Stimulated activated CD8-positive, alpha-beta memory T cell treated with anti-CD3 and anti-CD28 coated beads, Interleukin-15, amount 100 ng/mL, for 4 hours (primary cell): ENCODE measurements around the gene LIN7B.
"Not testable (repeated sequence)": the region's sequence is repeated elsewhere in the genome, so short reads cannot be mapped to it uniquely, and the experiment has no call there.

ENCODE experiments used
- DNase-seq, 2 donors: peaks; one replicate each; pipeline ENCODE4 v3.0.0-alpha.2; 2020; ENCODE audit warnings: low read depth in 2 of 2

The LIN7B gene

DNA sequence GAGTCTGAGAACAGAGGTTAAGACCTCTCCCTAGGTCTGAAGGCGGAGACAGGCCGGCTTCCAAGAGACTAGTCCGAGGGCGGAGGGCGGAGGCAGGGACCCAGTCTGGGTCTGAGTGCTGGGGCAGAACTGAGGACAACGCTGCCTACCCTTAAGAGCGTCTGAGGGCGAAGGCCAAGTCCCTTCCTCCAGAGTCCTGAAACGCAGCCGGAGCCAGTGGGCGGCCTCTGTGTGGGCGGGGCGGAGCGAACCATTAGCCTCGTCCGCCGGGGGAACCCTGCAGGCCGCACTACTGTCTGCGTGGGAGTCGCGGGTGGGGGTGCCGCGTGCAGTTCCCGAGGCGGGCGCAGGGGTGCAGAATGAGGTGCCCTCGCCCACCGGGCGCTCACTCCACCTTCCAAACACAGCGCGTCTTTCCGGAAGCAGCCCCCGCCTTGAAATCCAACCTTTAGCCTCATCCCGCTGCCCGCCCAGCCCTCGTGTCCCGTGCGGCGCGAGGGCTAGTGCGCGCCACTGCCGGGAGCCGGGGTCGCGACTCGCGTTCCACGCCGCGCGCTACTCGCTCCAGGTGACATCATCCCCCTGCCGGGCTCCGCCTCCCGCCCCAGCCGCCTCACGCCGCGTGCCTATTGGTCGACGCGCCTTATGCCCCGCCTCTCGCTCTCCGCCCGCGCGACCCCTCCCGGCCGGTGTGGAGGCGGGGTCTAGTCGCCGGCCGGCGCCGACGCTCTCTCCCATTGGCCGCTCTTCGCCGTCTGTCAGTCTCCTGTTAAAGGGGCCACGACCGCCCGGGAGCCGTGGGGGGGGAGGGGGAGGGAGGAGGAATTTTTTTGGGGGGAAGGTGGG lies 4.6 kb downstream of the LIN7B start, which contains the start of gene C19orf73:
C19orf73 (minus strand) TSS at position 579 of the 846 bp plus-strand sequence; CDS start at position 458, 121 bp downstream.
- DNase-seq, result peak; percentile 91 to 93

DNA sequence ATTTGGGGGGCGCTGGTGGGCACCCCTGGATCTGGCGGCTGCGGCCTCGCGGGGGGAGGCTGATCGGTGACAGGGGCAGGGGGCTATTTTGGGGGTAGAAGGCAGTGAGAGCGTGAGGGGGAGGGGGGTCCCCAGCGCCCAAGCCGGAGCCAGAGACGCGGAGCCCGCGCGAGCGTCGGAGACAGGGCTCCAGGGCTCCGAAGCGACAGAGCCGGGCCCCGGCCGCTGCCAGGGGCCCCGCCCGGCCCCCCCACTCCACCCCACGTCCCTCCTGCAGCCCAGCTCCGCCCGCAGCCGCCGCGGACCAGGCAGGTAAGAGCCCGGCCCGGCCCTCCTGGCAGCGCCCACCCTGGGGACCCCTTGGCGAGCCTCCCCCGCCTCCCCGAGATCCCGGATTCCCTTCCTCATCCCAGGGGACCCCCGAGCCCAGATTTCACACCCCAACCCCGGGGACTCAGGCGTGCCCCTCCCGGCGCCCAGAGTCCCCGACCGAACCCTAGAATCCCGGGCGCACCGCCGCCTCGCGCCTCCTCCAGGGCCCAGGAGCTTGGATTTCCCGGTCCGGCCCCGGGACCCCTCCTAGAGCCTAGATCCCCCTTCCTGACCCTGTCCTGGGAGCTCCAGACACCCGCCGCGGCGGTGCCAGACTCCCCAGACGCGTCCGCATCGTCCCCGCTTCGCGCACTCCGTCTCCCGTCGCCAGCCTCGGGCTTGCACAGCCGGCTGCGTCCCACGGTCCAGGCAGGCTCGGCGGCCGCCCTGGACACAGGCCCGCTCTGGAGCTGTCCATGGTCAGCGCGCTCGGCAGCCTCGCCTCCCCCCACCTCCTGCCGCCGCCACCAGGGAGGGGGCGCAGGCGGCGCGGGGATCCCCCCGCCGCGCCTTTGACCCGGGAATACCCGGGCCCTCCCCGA lies 5.5 kb downstream of the LIN7B start, which contains the start of gene PPFIA3:
PPFIA3 (plus strand) TSS at position 134 of the 914 bp plus-strand sequence. CDS start 8,330 bp downstream, outside the sequence.
- DNase-seq, result no peak

DNA sequence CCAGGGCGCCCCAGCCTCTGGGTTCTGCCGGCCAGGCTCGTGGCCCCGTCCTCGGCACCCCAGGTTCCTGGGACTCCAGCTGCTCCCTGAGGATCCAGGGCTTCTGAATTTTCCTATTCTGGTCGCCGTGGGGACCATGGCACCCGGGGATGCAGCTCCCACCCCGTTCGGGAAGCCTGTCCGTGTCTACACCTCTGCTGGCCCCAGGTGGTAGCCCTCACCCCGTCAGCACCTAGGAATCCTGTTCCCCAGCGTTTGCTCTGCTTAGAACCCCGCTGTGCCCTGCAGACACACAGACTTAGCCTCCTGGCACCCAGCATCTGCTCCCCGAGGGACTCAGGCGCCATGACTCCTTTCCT lies 6.1 kb downstream of the LIN7B start:
- no peak for DNase-seq

DNA sequence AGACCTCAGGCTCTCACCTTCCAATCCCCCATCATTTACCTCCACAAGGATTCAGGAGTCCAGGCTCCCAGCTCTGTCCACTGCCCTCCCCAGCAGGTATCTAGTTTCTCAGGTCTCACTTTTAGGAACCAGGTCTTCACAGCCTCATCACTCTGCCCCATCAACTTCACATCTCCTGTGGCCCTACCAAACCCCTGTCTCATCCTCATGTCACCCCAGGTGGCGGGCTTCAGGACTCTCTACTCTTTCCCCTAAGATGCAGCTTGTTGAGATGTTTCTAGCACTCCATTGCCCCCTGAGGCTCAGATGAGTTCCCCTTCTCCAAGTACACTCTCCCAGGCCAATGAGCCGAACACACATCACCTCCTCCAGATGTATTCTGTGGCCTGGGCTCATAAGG lies 6.7 kb downstream of the LIN7B start:
- DNase-seq, result no peak

DNA sequence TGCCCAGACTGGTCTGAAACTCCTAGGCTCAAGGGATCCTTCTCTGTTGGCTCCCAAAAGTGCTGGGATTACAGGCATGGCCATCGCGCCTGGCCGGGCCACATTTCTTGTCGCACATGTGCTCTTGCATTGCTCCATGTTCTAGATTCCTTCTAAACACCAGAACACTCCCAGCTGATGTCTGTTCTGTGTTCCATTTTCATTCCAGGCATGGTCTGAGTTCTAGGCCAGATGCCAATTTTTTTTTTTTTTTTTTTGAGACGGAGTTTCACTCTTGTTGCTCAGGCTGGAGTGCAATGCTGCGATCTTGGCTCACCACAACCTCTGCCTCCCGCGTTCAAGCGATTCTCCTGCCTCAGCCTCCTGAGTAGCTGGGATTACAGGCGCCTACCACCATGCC lies 7.7 kb downstream of the LIN7B start:
- DNase-seq, result not testable (repeated sequence)

DNA sequence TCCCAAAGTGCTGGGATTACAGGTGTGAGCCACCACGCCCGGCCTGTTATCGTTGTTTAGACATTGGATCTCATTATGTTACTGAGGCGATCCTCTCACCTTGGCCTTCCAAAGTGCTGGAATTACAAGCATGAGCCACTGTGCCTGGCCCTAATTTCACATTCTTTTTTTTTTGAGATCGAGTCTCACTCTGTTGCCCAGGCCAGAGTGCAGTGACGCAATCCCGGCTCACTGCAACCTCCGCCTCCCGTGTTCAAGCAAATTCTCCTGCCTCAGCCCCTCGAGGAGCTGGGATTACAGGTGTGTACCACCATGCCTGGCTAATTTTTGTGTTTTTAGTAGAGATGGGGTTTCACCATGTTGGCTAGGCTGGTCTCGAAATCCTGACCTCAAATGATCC lies 9.1 kb downstream of the LIN7B start:
- not testable (repeated sequence) for DNase-seq

DNA sequence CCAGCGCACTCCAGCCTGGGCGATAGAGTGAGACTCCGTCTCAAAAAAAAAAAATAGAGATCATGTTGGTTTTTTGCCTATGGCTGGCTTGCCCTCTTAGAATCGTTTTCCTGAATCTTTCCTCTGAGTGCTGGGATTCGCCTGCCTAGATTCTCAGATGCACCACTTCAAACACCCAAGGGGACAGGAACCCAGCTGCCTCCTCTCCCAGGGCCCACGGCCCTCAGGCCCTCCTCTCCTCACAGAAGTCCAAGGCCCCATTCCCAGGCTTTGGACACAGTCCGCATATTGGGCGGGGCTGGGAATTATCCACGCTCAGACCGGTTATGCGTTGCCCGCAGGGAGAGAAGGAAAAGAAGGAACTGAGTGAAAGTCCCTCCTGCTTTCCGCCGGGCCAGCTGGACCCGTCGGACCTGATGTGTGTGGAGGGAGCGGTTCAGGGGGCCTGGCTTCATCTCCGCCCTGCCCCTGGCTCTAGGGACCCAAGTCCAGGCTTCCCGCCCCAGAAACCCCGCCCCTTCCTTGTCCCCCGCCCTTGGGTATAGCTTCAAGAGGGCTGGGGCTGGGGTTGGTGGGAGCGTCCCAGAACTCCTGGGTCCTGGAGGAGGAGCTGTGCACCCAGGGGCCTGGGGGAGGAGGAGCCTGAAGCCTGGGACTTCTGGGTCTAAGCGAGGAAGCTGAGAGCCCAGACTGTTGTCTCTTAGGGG lies 11.0 kb downstream of the LIN7B start:
- DNase-seq, result no peak

DNA sequence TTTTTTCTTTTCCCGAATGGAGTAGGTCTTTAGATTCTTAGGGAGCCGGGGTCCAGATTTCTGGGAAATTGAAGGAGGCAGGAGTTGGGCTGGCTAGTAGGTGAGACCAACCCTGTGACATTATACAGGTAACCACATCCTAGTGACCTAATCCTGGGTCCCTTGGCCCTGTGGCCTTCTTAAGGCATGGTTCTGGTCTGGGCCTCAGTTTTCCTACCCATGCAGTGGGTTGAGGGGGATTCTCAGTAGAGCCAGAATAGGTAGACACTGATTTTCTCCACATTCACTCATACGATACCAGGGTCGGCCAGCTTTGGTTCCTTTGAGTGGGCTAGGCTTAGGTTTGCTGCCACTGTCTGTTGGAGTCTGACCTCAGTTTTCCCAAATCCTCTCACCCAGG lies 12.4 kb downstream of the LIN7B start:
- DNase-seq, result no peak

DNA sequence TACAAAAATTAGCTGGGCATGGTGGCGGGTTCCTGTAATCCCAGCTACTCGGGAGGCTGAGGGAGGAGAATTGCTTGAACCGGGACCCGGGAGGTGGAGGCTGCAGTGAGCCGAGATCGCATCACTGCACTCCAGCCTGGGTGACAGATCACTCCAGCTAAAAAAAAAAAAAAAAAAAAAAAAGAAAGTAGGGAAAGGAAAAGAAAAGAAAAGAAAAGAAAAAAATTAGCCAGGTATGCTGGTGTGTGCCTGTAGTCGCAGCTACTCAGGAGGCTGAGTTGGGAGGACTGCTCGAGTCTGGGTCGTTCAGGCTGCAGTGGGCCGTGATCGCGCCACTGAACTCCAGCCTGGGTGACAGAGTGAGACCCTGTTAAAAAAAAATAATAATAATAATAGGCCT lies 13.1 kb downstream of the LIN7B start:
- DNase-seq, result not testable (repeated sequence)

DNA sequence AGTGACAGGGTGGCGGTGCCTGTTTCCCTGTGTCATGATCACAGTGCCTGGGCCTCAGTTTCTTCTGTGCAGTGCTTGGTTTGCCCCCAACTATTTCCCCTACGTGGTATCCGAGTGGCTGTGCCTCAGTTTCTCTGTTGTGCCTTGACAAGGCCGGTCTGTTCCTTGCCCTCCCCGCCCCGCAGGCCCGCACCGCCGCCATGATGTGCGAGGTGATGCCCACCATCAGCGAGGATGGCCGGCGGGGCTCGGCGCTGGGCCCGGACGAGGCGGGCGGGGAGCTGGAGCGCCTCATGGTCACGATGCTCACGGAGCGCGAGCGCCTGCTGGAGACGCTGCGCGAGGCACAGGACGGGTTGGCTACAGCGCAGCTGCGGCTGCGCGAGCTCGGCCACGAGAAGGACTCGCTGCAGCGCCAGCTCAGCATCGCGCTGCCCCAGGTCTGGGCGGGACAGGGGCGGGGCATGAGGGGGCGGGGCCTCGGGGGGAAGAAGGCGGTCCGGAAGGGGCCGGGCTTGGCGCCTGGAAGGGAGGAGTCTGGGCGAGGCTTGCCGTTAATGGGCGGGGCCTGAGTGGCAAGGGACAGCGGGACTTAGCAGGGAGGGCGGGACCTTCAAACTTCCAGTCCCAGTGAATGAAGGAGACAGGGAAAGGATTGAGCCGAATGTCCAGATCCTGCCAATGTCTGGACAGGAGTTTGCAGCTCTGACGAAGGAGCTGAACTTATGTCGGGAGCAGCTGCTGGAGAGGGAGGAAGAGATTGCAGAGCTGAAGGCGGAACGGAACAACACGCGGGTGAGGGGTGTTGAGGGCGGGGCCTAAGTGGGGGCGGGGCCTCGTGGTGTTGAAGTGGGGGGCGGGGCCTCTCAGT lies 13.7 kb downstream of the LIN7B start:
- DNase-seq, result peak; percentile 84 to 85

DNA sequence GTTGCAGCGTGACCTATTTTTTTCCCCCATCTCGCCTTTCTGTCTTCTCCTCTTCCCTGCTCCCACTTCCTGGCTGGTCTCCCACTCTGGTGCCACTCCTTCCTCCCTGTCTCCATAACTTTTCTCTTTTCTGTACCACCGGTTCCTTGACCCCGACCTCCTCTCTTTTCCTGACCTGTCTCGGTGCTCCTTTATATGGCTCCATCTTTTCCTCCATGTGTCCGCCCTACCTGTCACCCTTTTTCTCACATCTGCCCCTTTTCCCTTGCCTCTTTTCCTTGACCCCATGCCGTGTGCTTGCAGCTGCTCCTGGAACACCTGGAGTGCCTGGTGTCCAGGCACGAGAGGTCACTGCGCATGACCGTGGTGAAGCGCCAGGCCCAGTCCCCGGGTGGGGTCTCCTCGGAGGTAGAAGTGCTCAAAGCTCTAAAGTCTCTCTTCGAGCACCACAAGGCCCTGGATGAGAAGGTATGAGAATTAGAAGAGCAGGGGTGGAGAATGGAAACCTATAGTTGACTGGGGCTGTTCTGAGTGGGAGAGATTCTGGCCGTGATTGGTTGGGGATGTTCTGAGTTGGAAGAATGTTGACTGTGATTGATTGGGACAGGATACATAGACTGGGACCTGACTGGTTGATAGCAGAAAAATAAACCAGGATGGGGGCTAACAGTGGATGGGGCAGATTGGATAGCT lies 14.5 kb downstream of the LIN7B start:
- no peak for DNase-seq

DNA sequence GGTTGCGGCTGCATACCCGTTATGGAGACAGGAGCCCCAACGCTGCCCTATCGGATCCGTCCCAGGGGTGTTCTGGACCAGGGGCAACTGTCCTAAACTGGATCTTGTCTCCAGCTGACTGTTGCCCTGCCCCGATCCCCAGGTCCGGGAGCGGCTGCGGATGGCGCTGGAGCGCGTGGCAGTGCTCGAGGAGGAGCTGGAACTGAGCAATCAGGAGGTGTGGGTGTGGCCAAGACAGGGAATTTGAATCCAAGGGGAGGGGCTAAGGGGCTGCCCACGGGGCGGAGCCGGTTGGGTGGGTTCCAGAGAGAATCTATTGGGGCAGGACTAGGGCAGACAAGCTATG lies 15.0 kb downstream of the LIN7B start:
- no peak for DNase-seq

DNA sequence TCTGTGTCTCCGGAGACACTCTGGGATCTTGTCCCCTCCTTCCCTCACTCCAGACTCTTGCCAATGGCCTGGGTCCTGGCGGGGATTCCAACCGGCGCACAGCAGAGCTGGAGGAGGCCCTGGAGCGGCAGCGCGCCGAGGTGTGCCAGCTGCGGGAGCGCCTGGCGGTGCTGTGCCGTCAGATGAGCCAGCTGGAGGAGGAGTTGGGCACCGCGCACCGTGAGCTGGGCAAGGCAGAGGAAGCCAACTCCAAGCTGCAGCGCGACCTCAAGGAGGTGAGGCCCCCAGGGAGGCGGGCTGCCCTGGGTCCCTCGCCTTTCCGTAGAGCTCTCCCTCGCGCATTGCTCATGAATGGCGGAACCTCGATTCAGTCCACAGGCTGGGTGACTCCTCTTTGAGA lies 16.2 kb downstream of the LIN7B start:
- DNase-seq, result no peak

DNA sequence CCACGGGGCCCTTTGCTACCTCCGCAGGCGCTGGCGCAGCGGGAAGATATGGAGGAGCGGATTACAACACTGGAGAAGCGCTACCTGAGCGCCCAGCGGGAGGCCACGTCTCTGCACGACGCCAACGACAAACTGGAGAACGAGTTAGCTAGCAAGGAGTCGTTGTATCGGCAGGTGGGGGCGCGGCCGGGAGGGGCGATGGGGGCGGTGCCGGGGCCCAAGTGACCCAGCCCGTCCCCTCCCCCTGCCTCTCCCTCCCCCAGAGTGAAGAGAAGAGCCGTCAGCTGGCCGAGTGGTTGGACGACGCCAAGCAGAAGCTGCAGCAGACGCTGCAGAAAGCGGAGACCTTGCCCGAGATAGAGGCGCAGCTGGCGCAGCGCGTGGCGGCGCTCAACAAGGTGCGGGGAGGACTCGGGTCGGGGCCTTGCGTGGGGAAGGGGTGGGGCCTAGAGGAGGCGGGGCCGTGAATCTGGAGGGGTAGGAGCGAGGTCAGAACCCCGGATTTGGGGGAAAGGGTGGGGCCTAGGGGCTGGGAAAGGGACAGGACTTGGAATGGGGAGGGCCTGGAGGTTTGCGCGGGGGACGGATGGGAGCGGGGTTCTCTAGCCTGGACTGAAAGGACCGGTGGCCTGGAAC lies 18.9 kb downstream of the LIN7B start:
- DNase-seq, result no peak

DNA sequence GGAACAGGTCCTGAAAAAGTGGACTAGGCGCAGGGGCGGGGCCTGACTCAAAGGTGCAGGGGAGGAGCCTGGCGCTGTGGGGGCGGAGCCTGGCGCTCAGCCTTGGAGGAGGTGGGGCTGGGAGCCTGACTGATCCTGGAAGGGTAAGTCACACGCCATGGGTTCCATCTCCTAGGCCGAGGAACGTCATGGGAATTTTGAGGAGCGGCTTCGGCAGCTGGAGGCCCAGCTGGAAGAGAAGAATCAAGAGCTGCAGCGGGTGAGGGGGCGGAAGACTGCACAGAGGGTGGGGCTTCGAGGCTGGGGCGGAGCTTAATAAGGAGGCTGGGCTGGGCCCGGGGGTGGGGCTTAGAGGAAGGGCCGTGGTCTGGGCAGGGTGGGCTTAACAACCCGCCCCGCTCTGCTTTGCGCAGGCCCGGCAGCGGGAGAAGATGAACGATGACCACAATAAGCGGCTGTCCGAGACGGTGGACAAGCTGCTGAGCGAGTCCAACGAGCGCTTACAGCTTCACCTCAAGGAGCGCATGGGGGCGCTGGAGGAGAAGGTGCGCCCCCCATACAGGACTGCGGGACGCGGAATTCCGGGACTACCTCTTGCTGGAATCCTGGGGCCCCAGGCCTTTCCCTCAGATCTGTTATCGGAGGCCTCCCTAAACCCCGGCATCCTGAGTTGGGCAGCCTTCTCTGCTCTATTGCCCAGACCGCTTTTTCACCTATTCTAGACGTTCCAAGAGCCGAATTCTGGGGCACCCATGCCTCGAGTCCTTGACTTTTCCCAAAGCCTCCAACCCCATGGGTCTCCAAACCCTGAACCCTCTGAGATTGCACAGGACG lies 19.7 kb downstream of the LIN7B start:
- DNase-seq, result no peak

DNA sequence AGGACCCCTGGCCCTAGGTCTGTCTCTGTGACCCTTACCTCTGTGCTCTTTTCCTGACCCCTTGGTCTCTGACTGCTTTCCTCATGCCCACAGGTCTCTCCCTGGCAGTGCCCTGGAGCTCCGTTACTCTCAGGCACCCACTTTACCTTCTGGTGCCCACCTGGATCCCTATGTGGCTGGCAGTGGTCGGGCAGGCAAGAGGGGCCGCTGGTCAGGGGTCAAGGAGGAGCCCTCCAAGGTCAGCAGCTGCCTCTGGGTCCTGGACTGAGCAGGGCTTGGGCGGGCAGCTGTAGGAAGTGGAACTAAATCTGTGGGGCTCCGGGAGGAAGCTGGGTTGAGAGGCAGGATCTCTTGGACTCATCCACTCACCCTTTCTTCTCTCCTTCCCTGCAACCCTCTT lies 21.5 kb downstream of the LIN7B start:
- no peak for DNase-seq

DNA sequence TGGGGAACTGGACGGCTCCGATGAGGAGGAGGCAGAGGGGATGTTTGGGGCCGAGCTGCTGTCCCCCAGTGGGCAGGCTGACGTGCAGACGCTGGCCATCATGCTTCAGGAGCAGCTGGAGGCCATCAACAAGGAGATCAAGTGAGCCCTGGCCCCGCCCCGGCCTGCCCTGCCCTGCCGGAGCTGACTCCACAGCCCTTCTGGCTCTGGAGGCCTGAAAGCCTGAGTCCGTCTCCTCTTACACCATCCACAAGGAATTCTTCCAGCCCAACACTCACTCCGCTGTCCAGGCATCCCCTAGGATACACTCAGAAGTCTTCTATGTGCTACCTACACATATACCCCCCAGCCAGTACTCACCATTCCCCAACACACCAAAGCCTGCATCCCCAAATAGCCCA lies 22.6 kb downstream of the LIN7B start:
- DNase-seq, result no peak

DNA sequence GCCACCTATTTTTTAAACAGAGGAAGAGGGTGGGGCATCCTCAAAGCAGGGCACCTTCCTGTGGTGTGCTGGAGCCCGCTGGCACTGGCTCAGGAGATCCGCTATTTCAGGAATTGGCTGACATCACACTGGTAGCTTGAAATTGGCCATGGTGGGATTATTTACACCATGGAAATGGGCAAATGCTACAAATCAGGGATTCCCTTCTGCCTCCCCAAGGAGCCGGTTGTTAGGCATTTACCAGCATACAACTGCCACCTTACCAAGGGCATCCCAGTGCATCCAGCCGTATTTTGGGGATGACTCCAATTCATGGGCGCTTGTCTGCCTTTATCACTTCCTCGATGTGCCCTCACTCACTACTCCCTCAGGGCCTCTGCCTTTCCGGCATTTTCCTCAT lies 26.8 kb downstream of the LIN7B start:
- no peak for DNase-seq

DNA sequence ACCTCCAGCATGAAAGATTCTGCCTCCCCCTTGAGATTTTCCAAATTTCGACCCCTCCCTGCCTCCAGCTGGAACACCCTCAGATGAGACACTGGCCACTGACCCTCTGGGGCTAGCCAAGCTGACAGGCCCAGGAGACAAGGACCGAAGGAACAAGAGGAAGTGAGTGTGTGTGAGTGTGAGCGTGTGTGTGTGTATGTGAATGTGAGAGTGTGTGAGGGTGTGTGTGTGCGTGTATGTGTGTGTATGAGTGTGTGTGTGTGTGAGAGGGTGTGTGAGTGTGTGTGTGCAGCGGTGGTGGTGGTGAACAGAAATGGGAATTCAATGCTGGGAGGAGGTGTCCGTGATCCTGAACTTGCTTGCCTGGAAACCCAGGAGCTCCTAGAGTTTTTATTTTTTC lies 27.2 kb downstream of the LIN7B start:
- no peak for DNase-seq
